ENCODE data around the gene DNAH10. TPM values are rescaled to one million over a fixed set of nuclear protein-coding genes. Genes with fewer than 3 reads are reported as not detected.
A peak's percentile ranks its signal among the peaks of the same experiment; 100 is the strongest.

The DNAH10 gene

GRCh38 chr12:123972457-123973401, 210.6 kb downstream of the DNAH10 start, which contains the start of the genes CCDC92 and ZNF664:
Gene CCDC92, minus strand, starts transcription at chr12:123972831. Its CDS starts 28,526 bp downstream, at chr12:123944305.
Gene ZNF664, plus strand, starts transcription at chr12:123973215. Its CDS starts 38,930 bp downstream, at chr12:124012145.
- H3K9me3 ChIP-seq (replicated peaks; ENCODE audit: low read length) = no peaks in the 10 kb centered on the region
- peaks cover 29% of the 10 kb centered on the region for H3K4me1 ChIP-seq (ENCODE audit: control insufficient read depth, insufficient read depth, low read length)
- peak within 1 kb of the TSS; percentile 81 for H3K4me3 ChIP-seq (ENCODE audit: low read length)
- no peaks in the 10 kb centered on the region for H3K27me3 ChIP-seq (ENCODE audit: control insufficient read depth, insufficient read depth, low read length)
- peaks cover 11% of the 10 kb centered on the region for H3K36me3 ChIP-seq (ENCODE audit: insufficient read depth, low read length)
- H3K9ac ChIP-seq (ENCODE audit: low read depth, low read length) = peak within 1 kb of the TSS; percentile 86
- peak within 1 kb of the TSS; percentile 91 for H3K4me2 ChIP-seq (ENCODE audit: low read length)

GRCh38 chr12:123973552-123974341, 211.6 kb downstream of the DNAH10 start:
- H3K4me3 ChIP-seq (ENCODE audit: low read length) = peak overlapping the region; percentile 76
- H3K9ac ChIP-seq (ENCODE audit: low read depth, low read length) = peak overlapping the region; percentile 75
- H3K4me1 ChIP-seq (ENCODE audit: control insufficient read depth, insufficient read depth, low read length) = peaks cover 19% of the 10 kb centered on the region
- H3K9me3 ChIP-seq (replicated peaks; ENCODE audit: low read length) = no peaks in the 10 kb centered on the region
- peaks cover 11% of the 10 kb centered on the region for H3K36me3 ChIP-seq (ENCODE audit: insufficient read depth, low read length)
- H3K4me2 ChIP-seq (ENCODE audit: low read length) = peak overlapping the region; percentile 91
- H3K27me3 ChIP-seq (ENCODE audit: control insufficient read depth, insufficient read depth, low read length) = no peaks in the 10 kb centered on the region

GRCh38 chr12:123976227-123976826, 214.2 kb downstream of the DNAH10 start:
- Histone ChIP-seq H3K4me1 (ENCODE audit: control insufficient read depth, insufficient read depth, low read length) (no peaks in the 10 kb centered on the region), H3K36me3 (ENCODE audit: insufficient read depth, low read length) (peaks cover 5% of the 10 kb centered on the region), H3K27me3 (ENCODE audit: control insufficient read depth, insufficient read depth, low read length) (no peaks in the 10 kb centered on the region), H3K4me3 (ENCODE audit: low read length) (no peak overlapping the region), H3K9ac (ENCODE audit: low read depth, low read length) (no peak overlapping the region), H3K9me3 (replicated peaks; ENCODE audit: low read length) (no peaks in the 10 kb centered on the region), H3K4me2 (ENCODE audit: low read length) (no peak overlapping the region)

- Histone ChIP-seq H3K27me3 (ENCODE audit: control insufficient read depth, insufficient read depth, low read length) (no peaks in the 10 kb centered on the region), H3K9me3 (replicated peaks; ENCODE audit: low read length) (no peaks in the 10 kb centered on the region), H3K4me1 (ENCODE audit: control insufficient read depth, insufficient read depth, low read length) (no peaks in the 10 kb centered on the region), H3K4me3 (ENCODE audit: low read length) (no peak overlapping the region), H3K4me2 (ENCODE audit: low read length) (no peak overlapping the region), H3K9ac (ENCODE audit: low read depth, low read length) (no peak overlapping the region), H3K36me3 (ENCODE audit: insufficient read depth, low read length) (peaks cover 5% of the 10 kb centered on the region)
Measured at GRCh38 chr12:123979566-123979965, 217.5 kb downstream of the DNAH10 start.

GRCh38 chr12:123982269-123982668, 220.2 kb downstream of the DNAH10 start:
- no peaks in the 10 kb centered on the region for H3K4me1 ChIP-seq (ENCODE audit: control insufficient read depth, insufficient read depth, low read length)
- H3K4me3 ChIP-seq (ENCODE audit: low read length) = no peak overlapping the region
- H3K9ac ChIP-seq (ENCODE audit: low read depth, low read length) = no peak overlapping the region
- H3K27me3 ChIP-seq (ENCODE audit: control insufficient read depth, insufficient read depth, low read length) = no peaks in the 10 kb centered on the region
- H3K36me3 ChIP-seq (ENCODE audit: insufficient read depth, low read length) = no peaks in the 10 kb centered on the region
- no peak overlapping the region for H3K4me2 ChIP-seq (ENCODE audit: low read length)
- no peaks in the 10 kb centered on the region for H3K9me3 ChIP-seq (replicated peaks; ENCODE audit: low read length)

GRCh38 chr12:123983822-123984485, 221.9 kb downstream of the DNAH10 start:
- H3K9me3 ChIP-seq (replicated peaks; ENCODE audit: low read length) = no peaks in the 10 kb centered on the region
- no peaks in the 10 kb centered on the region for H3K27me3 ChIP-seq (ENCODE audit: control insufficient read depth, insufficient read depth, low read length)
- H3K4me1 ChIP-seq (ENCODE audit: control insufficient read depth, insufficient read depth, low read length) = no peaks in the 10 kb centered on the region
- no peak overlapping the region for H3K4me2 ChIP-seq (ENCODE audit: low read length)
- no peak overlapping the region for H3K9ac ChIP-seq (ENCODE audit: low read depth, low read length)
- no peaks in the 10 kb centered on the region for H3K36me3 ChIP-seq (ENCODE audit: insufficient read depth, low read length)
- H3K4me3 ChIP-seq (ENCODE audit: low read length) = no peak overlapping the region

GRCh38 chr12:123984903-123985302, 222.8 kb downstream of the DNAH10 start:
- H3K4me1 ChIP-seq (ENCODE audit: control insufficient read depth, insufficient read depth, low read length) = no peaks in the 10 kb centered on the region
- no peak overlapping the region for H3K9ac ChIP-seq (ENCODE audit: low read depth, low read length)
- no peaks in the 10 kb centered on the region for H3K9me3 ChIP-seq (replicated peaks; ENCODE audit: low read length)
- H3K4me3 ChIP-seq (ENCODE audit: low read length) = no peak overlapping the region
- peaks cover 6% of the 10 kb centered on the region for H3K36me3 ChIP-seq (ENCODE audit: insufficient read depth, low read length)
- H3K4me2 ChIP-seq (ENCODE audit: low read length) = no peak overlapping the region
- no peaks in the 10 kb centered on the region for H3K27me3 ChIP-seq (ENCODE audit: control insufficient read depth, insufficient read depth, low read length)

Small RNA genes within 50 kb of the gene (small RNA-seq; reads per million reads assigned to genes)
- gene AC068790.4 (not detected), gene AC068790.6 (not detected)
